Uterus (tissue), 2 donors: ENCODE results near the gene TMEM233.

Source experiments
- POLR2A ChIP-seq, 2 donors: fragments of 450-650 bp; IDR thresholded peaks; one replicate each; pipeline ENCODE4 v1.6.1; 2016; ENCODE audit warnings: antibody characterized with exemption in 2 of 2, mild to moderate bottlenecking in 1 of 2, moderate library complexity in 1 of 2
- TF ChIP-seq, protein P1 (sequence below), 4 experiments: fragments of 200-600 bp in 2 of 4; fragments of 450-650 bp in 2 of 4; sonication (generic) in 2 of 4; IDR thresholded peaks; one replicate each; pipeline ENCODE4 v1.5.1; 2016 to 2019; ENCODE audit warnings: antibody characterized with exemption in 4 of 4, mild to moderate bottlenecking in 2 of 4, moderate library complexity in 1 of 4

DNA sequence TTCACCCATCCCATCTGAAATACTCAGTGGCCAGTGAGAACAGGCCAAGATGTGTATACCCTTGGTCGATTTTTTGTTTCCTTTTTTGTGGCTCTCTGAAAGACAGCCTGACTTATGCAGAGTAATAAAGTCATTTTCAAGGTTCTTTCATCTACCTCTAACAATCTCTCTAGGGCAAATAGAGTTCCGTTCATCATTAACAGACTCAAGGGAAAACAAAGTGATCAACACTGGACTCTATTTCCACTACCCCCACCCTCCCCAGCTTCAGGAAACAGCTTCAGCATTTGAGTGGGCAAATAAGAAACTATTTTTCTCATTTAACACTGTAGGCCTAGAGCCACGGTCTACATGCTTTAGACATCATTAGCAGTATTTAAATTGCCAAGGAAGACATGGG is 90.2 kb downstream of the TMEM233 start:
- no peak for TF ChIP-seq POLR2A (IDR thresholded peaks at IDR 0.05)
- TF ChIP-seq, protein P1, sequence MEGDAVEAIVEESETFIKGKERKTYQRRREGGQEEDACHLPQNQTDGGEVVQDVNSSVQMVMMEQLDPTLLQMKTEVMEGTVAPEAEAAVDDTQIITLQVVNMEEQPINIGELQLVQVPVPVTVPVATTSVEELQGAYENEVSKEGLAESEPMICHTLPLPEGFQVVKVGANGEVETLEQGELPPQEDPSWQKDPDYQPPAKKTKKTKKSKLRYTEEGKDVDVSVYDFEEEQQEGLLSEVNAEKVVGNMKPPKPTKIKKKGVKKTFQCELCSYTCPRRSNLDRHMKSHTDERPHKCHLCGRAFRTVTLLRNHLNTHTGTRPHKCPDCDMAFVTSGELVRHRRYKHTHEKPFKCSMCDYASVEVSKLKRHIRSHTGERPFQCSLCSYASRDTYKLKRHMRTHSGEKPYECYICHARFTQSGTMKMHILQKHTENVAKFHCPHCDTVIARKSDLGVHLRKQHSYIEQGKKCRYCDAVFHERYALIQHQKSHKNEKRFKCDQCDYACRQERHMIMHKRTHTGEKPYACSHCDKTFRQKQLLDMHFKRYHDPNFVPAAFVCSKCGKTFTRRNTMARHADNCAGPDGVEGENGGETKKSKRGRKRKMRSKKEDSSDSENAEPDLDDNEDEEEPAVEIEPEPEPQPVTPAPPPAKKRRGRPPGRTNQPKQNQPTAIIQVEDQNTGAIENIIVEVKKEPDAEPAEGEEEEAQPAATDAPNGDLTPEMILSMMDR (IDR thresholded peaks at IDR 0.05): no peak
